GM23338 (cell line): Measurements from ENCODE around the gene AOPEP. TPM values are rescaled to one million over a fixed set of nuclear protein-coding genes. Genes with fewer than 3 reads are reported as not detected.

Experiments
- ATAC-seq: fragments of 200-7000 bp; cut with Tn5 transposase; 3 replicates; pipeline ENCODE4 v1.9.1; 2020
- DNase-seq: peaks from one replicate; pipeline ENCODE4 v3.0.0-alpha.2; 2015; ENCODE audit warnings: low spot score
- H2AFZ ChIP-seq: fragments of 200-600 bp; sonication (generic); 2 replicates; pipeline ENCODE4 v1.8.0; 2016; ENCODE audit warnings: antibody characterized with exemption, mild to moderate bottlenecking, moderate library complexity
- H3F3A ChIP-seq: fragments of 200-600 bp; sonication (generic); replicated peaks from 2 replicates; pipeline ENCODE4 v1.8.0; 2017; ENCODE audit warnings: antibody characterized with exemption, mixed run types, low read depth
- H3K27ac ChIP-seq: fragments of 200-600 bp; sonication (generic); 2 replicates; pipeline ENCODE4 v1.6.1; 2016; ENCODE audit warnings: low read depth
- H3K27me3 ChIP-seq: fragments of 200-600 bp; sonication (generic); 2 replicates; pipeline ENCODE4 v1.8.0; 2016; ENCODE audit warnings: mild to moderate bottlenecking, mixed run types, moderate library complexity; ENCODE audit not compliant: insufficient read depth
- H3K36me3 ChIP-seq: fragments of 200-600 bp; sonication (generic); 2 replicates; pipeline ENCODE4 v1.8.0; 2016; ENCODE audit warnings: mild to moderate bottlenecking; ENCODE audit not compliant: insufficient read depth
- H3K4me1 ChIP-seq: fragments of 200-600 bp; sonication (generic); 2 replicates; pipeline ENCODE4 v1.8.0; 2016; ENCODE audit warnings: mild to moderate bottlenecking, moderate library complexity; ENCODE audit not compliant: insufficient read depth
- H3K4me2 ChIP-seq: fragments of 200-600 bp; sonication (generic); 2 replicates; pipeline ENCODE4 v1.7.1; 2017; ENCODE audit warnings: mixed run types
- H3K4me3 ChIP-seq: fragments of 200-600 bp; sonication (generic); 2 replicates; pipeline ENCODE4 v1.6.1; 2016; ENCODE audit warnings: mixed run types
- H3K79me2 ChIP-seq: fragments of 200-600 bp; sonication (generic); replicated peaks from 2 replicates; pipeline ENCODE4 v1.8.0; 2017; ENCODE audit warnings: mild to moderate bottlenecking; ENCODE audit not compliant: insufficient read depth
- H3K9me2 ChIP-seq: fragments of 200-600 bp; sonication (generic); 2 replicates; pipeline ENCODE4 v1.8.0; 2017; ENCODE audit not compliant: insufficient read depth
- H4K20me1 ChIP-seq: fragments of 200-600 bp; sonication (generic); replicated peaks from 2 replicates; pipeline ENCODE4 v1.8.0; 2017; ENCODE audit warnings: mild to moderate bottlenecking; ENCODE audit not compliant: insufficient read depth
- H3K27ac Mint-ChIP-seq: 2 replicates; pipeline ENCODE4 v1.8.0; 2020; ENCODE audit warnings: inconsistent platforms, mild to moderate bottlenecking, moderate library complexity, mixed read lengths
- H3K27me3 Mint-ChIP-seq: 3 replicates; pipeline ENCODE4 v1.8.0; 2022; ENCODE audit warnings: low read depth, mild to moderate bottlenecking, moderate library complexity, mixed read lengths, inconsistent platforms; ENCODE audit not compliant: insufficient read depth, poor library complexity
- H3K36me3 Mint-ChIP-seq: 3 replicates; pipeline ENCODE4 v1.8.0; 2021; ENCODE audit warnings: low read depth, mild to moderate bottlenecking, inconsistent platforms, moderate library complexity, mixed read lengths
- H3K4me1 Mint-ChIP-seq: 3 replicates; pipeline ENCODE4 v1.8.0; 2020; ENCODE audit warnings: mild to moderate bottlenecking, inconsistent platforms, mixed read lengths
- H3K4me3 Mint-ChIP-seq: 3 replicates; pipeline ENCODE4 v1.8.0; 2021; ENCODE audit warnings: moderate library complexity, mild to moderate bottlenecking, inconsistent platforms, mixed read lengths
- H3K9me3 Mint-ChIP-seq: 3 replicates; pipeline ENCODE4 v1.8.0; 2020; ENCODE audit warnings: moderate library complexity, mild to moderate bottlenecking, inconsistent platforms, mixed read lengths
- CTCF ChIP-seq, 2 experiments: fragments of 200-600 bp in 1 of 2; sonication (generic) in 1 of 2; conservative IDR thresholded peaks; 2 replicates each; pipeline versions ENCODE4 v1.5.1 to v1.6.1; 2016 to 2017; ENCODE audit warnings: antibody characterized with exemption in 2 of 2, low read depth in 2 of 2, mild to moderate bottlenecking in 2 of 2, moderate library complexity in 1 of 2
- ETS1 ChIP-seq: IDR thresholded peaks from 2 replicates; pipeline ENCODE4 v1.6.1; 2016; ENCODE audit warnings: antibody characterized with exemption
- EZH2phosphoT487 ChIP-seq: fragments of 200-600 bp; sonication (generic); IDR thresholded peaks from one replicate; pipeline ENCODE4 v1.8.1; 2018; ENCODE audit warnings: antibody characterized with exemption; ENCODE audit not compliant: unreplicated experiment
- JUNB ChIP-seq: IDR thresholded peaks from one replicate; pipeline ENCODE4 v1.6.1; 2016; ENCODE audit warnings: antibody characterized with exemption; ENCODE audit not compliant: unreplicated experiment
- NANOG ChIP-seq: IDR thresholded peaks from 2 replicates; pipeline ENCODE4 v1.6.1; 2016; ENCODE audit warnings: antibody characterized with exemption, borderline replicate concordance
- REST ChIP-seq: IDR thresholded peaks from one replicate; pipeline ENCODE4 v1.6.1; 2018; ENCODE audit warnings: antibody characterized with exemption; ENCODE audit not compliant: unreplicated experiment
- STAT1 ChIP-seq: IDR thresholded peaks from one replicate; pipeline ENCODE4 v1.6.1; 2016; ENCODE audit warnings: antibody characterized with exemption; ENCODE audit not compliant: unreplicated experiment
- ZNF331 ChIP-seq: fragments of 250-450 bp; sonication (Bioruptor Pico); IDR thresholded peaks from 2 replicates; pipeline ENCODE4 v1.5.0; 2020; ENCODE audit warnings: low read depth, mild to moderate bottlenecking, moderate library complexity
- polyA plus RNA-seq: library from polyadenylated mRNA; unstranded; fragments of >200 nt; fragmentation: Nextera tagmentation; extraction: Ambion mirVana; gene quantifications from 2 replicates; pipeline ENCODE4 v1.2.1, GENCODE V29; 2016
- total RNA-seq: library from RNA; depleted of rRNA; stranded (reverse); fragments of >200 nt; shearing (Covaris generic); gene quantifications from 2 replicates; pipeline ENCODE4 v1.2.3, GENCODE V29; 2014

The AOPEP gene
- total and polyA plus RNA-seq, 2 experiments from 2014 or later: 7.0 to 16.5 TPM

- Histone ChIP-seq H4K20me1 (no peaks in the 10 kb centered on the region), H3K27me3 (no peaks in the 10 kb centered on the region), H3K79me2 (no peaks in the 10 kb centered on the region), H3K27ac (no peak overlapping the region), H3K36me3 (no peaks in the 10 kb centered on the region), H3K9me2 (no peaks in the 10 kb centered on the region), H2AFZ (no peak overlapping the region), H3K4me2 (no peak overlapping the region), H3K4me3 (no peak overlapping the region), H3K4me1 (no peaks in the 10 kb centered on the region), H3F3A (no peaks in the 10 kb centered on the region)
- Mint-ChIP-seq H3K9me3 (no peaks in the 10 kb centered on the region), H3K36me3 (no peaks in the 10 kb centered on the region), H3K27me3 (peaks cover 9% of the 10 kb centered on the region), H3K4me3 (no peak overlapping the region), H3K27ac (no peak overlapping the region), H3K4me1 (no peaks in the 10 kb centered on the region)
- ATAC-seq: no peak
- DNase-seq: no peak
- TF ChIP-seq REST (no peak), EZH2phosphoT487 (no peak), CTCF (conservative IDR thresholded peaks at IDR 0.05; ENCODE audit: low read depth in 2 of 2) (no peak), STAT1 (no peak), NANOG (no peak)
These were observed 21.3 kb upstream of the AOPEP start for GRCh38 chr9:94705162-94705702.

- H3K27me3 Mint-ChIP-seq: peaks cover 7% of the 10 kb centered on the region
- no peak for ATAC-seq
- DNase-seq: no peak
- Histone ChIP-seq H3K27me3 (no peaks in the 10 kb centered on the region), H3F3A (no peaks in the 10 kb centered on the region), H2AFZ (no peak overlapping the region), H3K9me2 (no peaks in the 10 kb centered on the region), H3K4me2 (no peak overlapping the region), H3K4me3 (no peak overlapping the region), H3K27ac (no peak overlapping the region), H4K20me1 (no peaks in the 10 kb centered on the region), H3K79me2 (no peaks in the 10 kb centered on the region), H3K4me1 (no peaks in the 10 kb centered on the region), H3K36me3 (no peaks in the 10 kb centered on the region)
- no peaks in the 10 kb centered on the region for H3K36me3 Mint-ChIP-seq
- H3K4me3 Mint-ChIP-seq: no peak overlapping the region
- no peak overlapping the region for H3K27ac Mint-ChIP-seq
- H3K9me3 Mint-ChIP-seq: no peaks in the 10 kb centered on the region
- no peaks in the 10 kb centered on the region for H3K4me1 Mint-ChIP-seq
- TF ChIP-seq STAT1: no peak
- no peak for TF ChIP-seq ZNF331 (CRISPR knock-in tag)
- TF ChIP-seq EZH2phosphoT487: no peak
- TF ChIP-seq ETS1: no peak
- no peak for TF ChIP-seq REST
- TF ChIP-seq JUNB: no peak
- no peak for TF ChIP-seq NANOG
These were observed 19.6 kb upstream of the AOPEP start for GRCh38 chr9:94706922-94707321.
